ENCODE measurements around the gene TIGIT.
"Not testable (repeated sequence)": the region's sequence is repeated elsewhere in the genome, so short reads cannot be mapped to it uniquely, and the experiment has no call there.

Gene TIGIT

GRCh38 chr3:114272271-114272670, 21.6 kb upstream of the TIGIT start:
- ChIA-PET POLR2A (no interaction called here), CTCF (no interaction called here)
- no peak for DNase-seq (ENCODE audit: extremely low spot score)
- TF ChIP-seq, protein P1, sequence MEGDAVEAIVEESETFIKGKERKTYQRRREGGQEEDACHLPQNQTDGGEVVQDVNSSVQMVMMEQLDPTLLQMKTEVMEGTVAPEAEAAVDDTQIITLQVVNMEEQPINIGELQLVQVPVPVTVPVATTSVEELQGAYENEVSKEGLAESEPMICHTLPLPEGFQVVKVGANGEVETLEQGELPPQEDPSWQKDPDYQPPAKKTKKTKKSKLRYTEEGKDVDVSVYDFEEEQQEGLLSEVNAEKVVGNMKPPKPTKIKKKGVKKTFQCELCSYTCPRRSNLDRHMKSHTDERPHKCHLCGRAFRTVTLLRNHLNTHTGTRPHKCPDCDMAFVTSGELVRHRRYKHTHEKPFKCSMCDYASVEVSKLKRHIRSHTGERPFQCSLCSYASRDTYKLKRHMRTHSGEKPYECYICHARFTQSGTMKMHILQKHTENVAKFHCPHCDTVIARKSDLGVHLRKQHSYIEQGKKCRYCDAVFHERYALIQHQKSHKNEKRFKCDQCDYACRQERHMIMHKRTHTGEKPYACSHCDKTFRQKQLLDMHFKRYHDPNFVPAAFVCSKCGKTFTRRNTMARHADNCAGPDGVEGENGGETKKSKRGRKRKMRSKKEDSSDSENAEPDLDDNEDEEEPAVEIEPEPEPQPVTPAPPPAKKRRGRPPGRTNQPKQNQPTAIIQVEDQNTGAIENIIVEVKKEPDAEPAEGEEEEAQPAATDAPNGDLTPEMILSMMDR (IDR thresholded peaks at IDR 0.05; ENCODE audit: control extremely low read depth, extremely low read depth, low read depth, missing control alignments) = no peak

- ChIA-PET CTCF (interaction anchor here (1.2 to 1.4 kb wide), 3 partner anchors 15 to 144 kb away, joined by 3 to 4 read pairs (median 4); partner anchors contain the start of gene TIGIT), POLR2A (no interaction called here)
- TF ChIP-seq, protein P1 (IDR thresholded peaks at IDR 0.05; ENCODE audit: control extremely low read depth, extremely low read depth, low read depth, missing control alignments) = no peak
- DNase-seq (ENCODE audit: extremely low spot score) = no peak
Observed at GRCh38 chr3:114274929-114275328, 18.9 kb upstream of the TIGIT start.

DNA sequence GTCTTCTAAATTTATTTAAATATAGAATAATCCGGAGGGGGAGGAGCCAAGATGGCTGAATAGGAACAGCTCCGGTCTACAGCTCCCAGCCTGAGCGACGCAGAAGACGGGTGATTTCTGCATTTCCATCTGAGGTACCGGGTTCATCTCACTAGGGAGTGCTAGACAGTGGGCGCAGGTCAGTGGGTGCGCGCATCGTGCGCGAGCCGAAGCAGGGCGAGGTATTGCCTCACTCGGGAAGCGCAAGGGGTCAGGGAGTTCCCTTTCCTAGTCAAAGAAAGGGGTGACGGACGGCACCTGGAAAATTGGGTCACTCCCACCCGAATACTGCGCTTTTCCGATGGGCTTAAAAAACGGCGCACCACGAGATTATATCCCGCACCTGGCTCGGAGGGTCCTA, 17.0 kb upstream of the TIGIT start:
- DNase-seq (ENCODE audit: extremely low spot score); CTCF ChIA-PET; POLR2A ChIA-PET: not testable (repeated sequence)

DNA sequence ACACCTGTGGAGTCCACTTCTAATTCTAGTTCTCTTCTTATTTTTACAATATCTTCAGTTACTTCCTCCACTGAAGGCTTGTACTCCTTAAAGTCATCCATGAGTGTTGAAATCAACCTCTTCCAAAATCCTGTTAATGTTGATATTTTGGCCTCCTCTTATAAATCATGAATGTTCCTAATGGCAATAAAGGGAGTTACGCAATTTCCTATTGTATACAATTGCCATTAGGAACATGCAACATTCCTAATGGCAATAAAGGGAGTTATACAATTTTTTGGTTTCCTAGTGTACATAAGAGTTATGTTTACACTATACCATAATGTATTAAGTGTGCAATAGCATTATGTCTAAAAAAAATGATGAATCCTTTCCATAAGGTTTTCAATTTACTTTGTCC, 9.2 kb upstream of the TIGIT start:
- ChIA-PET POLR2A (no interaction called here), CTCF (no interaction called here)
- DNase-seq (ENCODE audit: extremely low spot score) = no peak
- TF ChIP-seq, protein P1 (IDR thresholded peaks at IDR 0.05; ENCODE audit: control extremely low read depth, extremely low read depth, low read depth, missing control alignments) = no peak

DNA sequence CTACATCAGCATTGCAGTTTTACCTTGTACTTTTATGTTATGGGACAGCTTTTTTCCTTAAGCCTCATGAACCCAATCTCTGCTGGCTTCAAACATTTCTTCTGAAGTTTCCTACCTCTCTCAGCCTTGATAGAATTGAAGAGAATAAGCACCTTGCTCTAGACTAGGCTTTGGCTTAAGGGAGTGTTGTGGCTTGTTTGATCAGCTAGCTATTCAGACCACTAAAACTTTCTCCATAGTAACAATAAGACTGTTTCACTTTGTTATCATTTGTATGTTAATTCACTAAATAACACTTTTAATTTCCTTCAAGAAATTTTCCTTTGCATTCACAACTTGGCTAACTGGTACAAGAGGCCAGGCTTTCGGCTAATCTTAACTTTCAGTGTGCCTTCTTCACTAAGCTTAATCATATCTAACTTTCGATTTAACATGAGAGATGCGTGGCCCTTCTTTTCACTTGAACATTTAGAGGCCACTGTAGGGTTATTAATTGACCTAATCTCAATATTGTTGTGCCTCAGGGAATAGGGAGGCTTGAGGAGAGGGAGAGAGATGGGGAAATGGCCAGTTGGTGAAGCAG, 8.1 kb upstream of the TIGIT start:
- ChIA-PET POLR2A (no interaction called here), CTCF (interaction anchor here (0.7 kb wide), 1 partner anchor 22 kb away, joined by 3 read pairs; no protein-coding TSS in a partner anchor)
- no peak for DNase-seq (ENCODE audit: extremely low spot score)
- TF ChIP-seq, protein P1 (IDR thresholded peaks at IDR 0.05; ENCODE audit: control extremely low read depth, extremely low read depth, low read depth, missing control alignments) = no peak

- no peak for DNase-seq (ENCODE audit: extremely low spot score)
- CTCF ChIA-PET = interaction anchor here (0.8 kb wide), 1 partner anchor 13 kb away, joined by 3 read pairs; no protein-coding TSS in a partner anchor
- TF ChIP-seq, protein P1 (IDR thresholded peaks at IDR 0.05; ENCODE audit: control extremely low read depth, extremely low read depth, low read depth, missing control alignments) = no peak
- POLR2A ChIA-PET = no interaction called here
Observed at GRCh38 chr3:114286266-114286665, 7.6 kb upstream of the TIGIT start.

Measured in GM10248 (cell line).